Measurements from ENCODE around the gene IFI6.
"Not testable (repeated sequence)": the region's sequence is repeated elsewhere in the genome, so short reads cannot be mapped to it uniquely, and the experiment has no call there.

Gene IFI6

GRCh38 chr1:27652111-27652864 is 19.7 kb downstream of the IFI6 start:
- no peak for DNase-seq

- DNase-seq: peak in 7 of 56 donors; percentile 5 to 30 (median 14)
Measured at GRCh38 chr1:27650539-27651175, 21.3 kb downstream of the IFI6 start.

- no peak for DNase-seq
Measured at GRCh38 chr1:27650171-27650538, 21.8 kb downstream of the IFI6 start.

- no peak for DNase-seq
Measured at GRCh38 chr1:27649306-27649635, 22.7 kb downstream of the IFI6 start.

- DNase-seq: no peak
Measured at GRCh38 chr1:27648602-27649305, 23.2 kb downstream of the IFI6 start.

GRCh38 chr1:27647328-27647727 is 24.7 kb downstream of the IFI6 start:
- no peak for DNase-seq

- no peak for DNase-seq
Measured at GRCh38 chr1:27646676-27647075, 25.3 kb downstream of the IFI6 start.

- no peak for DNase-seq
Measured at GRCh38 chr1:27645071-27645415, 26.9 kb downstream of the IFI6 start.

GRCh38 chr1:27644369-27645070 is 27.5 kb downstream of the IFI6 start:
- DNase-seq: no peak

- peak in 3 of 56 donors; percentile 16 to 48 (median 18) for DNase-seq
Measured at GRCh38 chr1:27643600-27644368, 28.2 kb downstream of the IFI6 start.

- not testable (repeated sequence) for DNase-seq
Measured at GRCh38 chr1:27640514-27640913, 31.5 kb downstream of the IFI6 start.

- no peak for DNase-seq
Measured at GRCh38 chr1:27638805-27639204, 33.2 kb downstream of the IFI6 start.

GRCh38 chr1:27638047-27638734 is 33.8 kb downstream of the IFI6 start:
- no peak for DNase-seq

GRCh38 chr1:27635396-27636142 is 36.4 kb downstream of the IFI6 start:
- no peak for DNase-seq

GRCh38 chr1:27634985-27635367 is 37.0 kb downstream of the IFI6 start, which contains the start of gene FGR:
TSS of gene FGR (minus strand) at chr1:27635185. CDS start at chr1:27623916, 11,269 bp downstream.
- no peak for DNase-seq

- DNase-seq: no peak
Measured at GRCh38 chr1:27634177-27634984, 37.6 kb downstream of the IFI6 start.

GRCh38 chr1:27633640-27634176 is 38.3 kb downstream of the IFI6 start:
- no peak for DNase-seq

- no peak for DNase-seq
Measured at GRCh38 chr1:27633298-27633610, 38.7 kb downstream of the IFI6 start.
